GM12878 (cell line): Measurements from ENCODE around the gene HDGFL1.

ENCODE experiments used
- ATF3 ChIP-seq: IDR thresholded peaks from 2 replicates; pipeline ENCODE4 v1.6.1; 2011; ENCODE audit warnings: low read depth, mild to moderate bottlenecking, low read length, moderate library complexity, borderline replicate concordance; ENCODE audit errors: extremely low read depth
- BCL11A ChIP-seq: IDR thresholded peaks from 2 replicates; pipeline ENCODE4 v1.6.1; 2011; ENCODE audit warnings: low read depth, low read length
- CBX5 ChIP-seq: sonication (generic); IDR thresholded peaks from 2 replicates; pipeline ENCODE4 v1.6.1; 2016; ENCODE audit warnings: low read depth, moderate library complexity, mild to moderate bottlenecking, inconsistent platforms
- FOS ChIP-seq: IDR thresholded peaks from 3 replicates; pipeline ENCODE4 v1.6.1; 2011; ENCODE audit warnings: borderline replicate concordance; ENCODE audit not compliant: insufficient read length; ENCODE audit errors: extremely low read depth
- NFIC ChIP-seq: IDR thresholded peaks from 2 replicates; pipeline ENCODE4 v1.6.1; 2012; ENCODE audit warnings: low read depth, mild to moderate bottlenecking, inconsistent platforms, low read length, moderate library complexity
- NRF1 ChIP-seq: conservative IDR thresholded peaks from 2 replicates; pipeline ENCODE4 v1.6.1; 2011; ENCODE audit warnings: mild to moderate bottlenecking, low read depth, low read length, improper control_type of control experiment
- POLR2A ChIP-seq: IDR thresholded peaks from 2 replicates; pipeline ENCODE4 v1.6.1; 2011; ENCODE audit warnings: low read depth, mild to moderate bottlenecking, low read length
- POLR2AphosphoS5 ChIP-seq: IDR thresholded peaks from 2 replicates; pipeline ENCODE4 v1.6.1; 2011; ENCODE audit warnings: mild to moderate bottlenecking, low read length, inconsistent platforms
- RAD21 ChIP-seq: IDR thresholded peaks from 2 replicates; pipeline ENCODE4 v1.6.1; 2011; ENCODE audit warnings: mild to moderate bottlenecking, low read depth, low read length, moderate library complexity; ENCODE audit not compliant: insufficient read depth
- SREBF2 ChIP-seq: IDR thresholded peaks from 2 replicates; pipeline ENCODE4 v1.6.1; 2012; ENCODE audit warnings: mild to moderate bottlenecking, low read length
- YY1 ChIP-seq: IDR thresholded peaks from 2 replicates; pipeline ENCODE4 v1.6.1; 2011; ENCODE audit warnings: low read depth, mild to moderate bottlenecking, low read length
- ZZZ3 ChIP-seq: IDR thresholded peaks from 2 replicates; pipeline ENCODE4 v1.6.1; 2011; ENCODE audit warnings: low read depth; ENCODE audit not compliant: control insufficient read depth, insufficient read length

GRCh38 chr6:22614547-22614946 lies 45.2 kb downstream of the HDGFL1 start:
- no peak for TF ChIP-seq POLR2A
- no peak for TF ChIP-seq ATF3
- TF ChIP-seq CBX5, result no peak
- no peak for TF ChIP-seq ZZZ3
- no peak for TF ChIP-seq SREBF2
- TF ChIP-seq RAD21, result no peak
- no peak for TF ChIP-seq POLR2AphosphoS5
- TF ChIP-seq BCL11A, result no peak
- no peak for TF ChIP-seq YY1
- TF ChIP-seq NFIC, result no peak
- no peak for TF ChIP-seq FOS
- no peak for TF ChIP-seq NRF1
